ENCODE data around the gene LYPLA2. TPM values are rescaled to one million over a fixed set of nuclear protein-coding genes. Genes with fewer than 3 reads are reported as not detected.
"Not testable (repeated sequence)": the region's sequence is repeated elsewhere in the genome, so short reads cannot be mapped to it uniquely, and the experiment has no call there.

The LYPLA2 gene
- polyA plus RNA-seq, 1 donor = 75.7 TPM

DNA sequence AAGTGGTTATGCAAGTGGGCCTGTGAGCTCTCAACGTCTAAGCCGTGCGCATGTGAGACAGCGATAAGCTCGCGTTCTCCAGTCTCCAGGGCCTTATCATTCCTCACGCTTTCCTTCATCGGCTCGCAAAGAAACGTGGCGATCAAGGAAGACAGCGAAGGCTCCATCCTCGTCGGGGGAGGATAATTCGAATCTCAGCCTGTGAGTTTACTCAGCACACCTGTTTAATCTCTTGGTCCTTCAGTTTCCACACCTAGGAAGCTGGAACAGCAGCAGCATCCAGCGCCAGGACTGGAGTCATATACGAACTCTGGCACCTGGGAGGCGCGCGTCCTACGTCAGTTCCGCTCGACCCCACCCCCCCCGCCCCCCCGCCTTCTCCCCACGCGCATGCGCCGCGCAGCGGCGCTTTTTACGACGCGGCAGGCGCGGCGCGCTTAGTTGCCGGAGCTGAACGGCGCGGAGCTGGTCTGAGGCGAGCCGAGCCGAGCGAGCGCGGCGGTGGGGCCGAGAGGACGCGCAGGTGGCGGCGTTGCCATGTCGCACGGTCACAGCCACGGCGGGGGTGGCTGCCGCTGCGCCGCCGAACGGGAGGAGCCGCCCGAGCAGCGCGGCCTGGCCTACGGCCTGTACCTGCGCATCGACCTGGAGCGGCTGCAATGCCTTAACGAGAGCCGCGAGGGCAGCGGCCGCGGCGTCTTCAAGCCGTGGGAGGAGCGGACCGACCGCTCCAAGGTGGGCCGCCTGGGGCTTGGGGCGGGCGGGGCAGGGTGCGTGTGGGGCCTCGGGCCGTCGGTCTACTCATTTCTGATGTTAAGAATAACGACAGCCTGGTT lies 12.7 kb upstream of the LYPLA2 start, which contains the start of gene PITHD1:
TSS of gene PITHD1 (plus strand) at position 440 of the 836 bp plus-strand sequence. CDS start at position 538, 98 bp downstream.
- Histone ChIP-seq H3K9me3 (ENCODE audit: control insufficient read depth, low read depth, low read length) (no peaks in the 10 kb centered on the region), H3K4me1 (ENCODE audit: control insufficient read depth, insufficient read depth, low read length) (peaks cover 28% of the 10 kb centered on the region), H3K4me3 (ENCODE audit: low read length) (peak within 1 kb of the TSS; percentile 78), H3K36me3 (ENCODE audit: control insufficient read depth, insufficient read depth, low read length) (peaks cover 2% of the 10 kb centered on the region), H3K27me3 (ENCODE audit: control insufficient read depth, insufficient read depth, low read length) (no peaks in the 10 kb centered on the region), H3K27ac (ENCODE audit: low read length) (peak within 1 kb of the TSS; percentile 95)
- peak; percentile 85 to 97 for DNase-seq
- no CpG with 5 or more reads among the region's 91 CpGs for WGBS (ENCODE audit: insufficient coverage, low lambda C conversion rate)

DNA sequence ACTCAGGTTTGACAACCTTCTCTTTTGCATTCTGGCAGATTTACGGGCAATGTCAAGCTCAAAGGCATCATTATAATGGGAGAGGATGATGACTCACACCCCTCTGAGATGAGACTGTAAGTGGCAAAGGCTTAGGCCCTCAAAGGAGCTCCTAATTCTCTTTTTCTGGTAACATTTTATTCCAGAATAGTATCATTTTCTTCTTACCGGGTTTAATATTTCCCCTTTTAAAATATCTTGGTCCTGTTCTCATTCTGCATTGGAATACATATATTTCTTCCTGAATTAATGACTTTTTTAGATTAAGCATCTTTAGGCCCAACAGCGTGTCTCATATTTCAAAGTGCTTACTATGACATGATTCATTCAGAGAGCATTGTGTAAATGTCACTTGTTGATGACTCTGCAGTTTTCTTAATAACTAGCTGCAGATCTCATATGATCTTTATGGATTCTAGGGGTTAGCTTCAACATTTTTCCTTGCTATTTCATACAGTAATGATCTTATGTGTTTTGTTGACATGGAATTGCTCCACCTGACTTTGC lies 11.0 kb upstream of the LYPLA2 start:
- Histone ChIP-seq H3K9me3 (ENCODE audit: control insufficient read depth, low read depth, low read length) (no peaks in the 10 kb centered on the region), H3K27me3 (ENCODE audit: control insufficient read depth, insufficient read depth, low read length) (no peaks in the 10 kb centered on the region), H3K4me3 (ENCODE audit: low read length) (peak overlapping the region; percentile 78), H3K4me1 (ENCODE audit: control insufficient read depth, insufficient read depth, low read length) (peaks cover 13% of the 10 kb centered on the region), H3K36me3 (ENCODE audit: control insufficient read depth, insufficient read depth, low read length) (peaks cover 14% of the 10 kb centered on the region), H3K27ac (ENCODE audit: low read length) (peak overlapping the region; percentile 1)
- peak in 1 of 2 donors; percentile 53 for DNase-seq
- 80% methylated on average over 2 of the region's 3 CpGs for WGBS (ENCODE audit: insufficient coverage, low lambda C conversion rate)

DNA sequence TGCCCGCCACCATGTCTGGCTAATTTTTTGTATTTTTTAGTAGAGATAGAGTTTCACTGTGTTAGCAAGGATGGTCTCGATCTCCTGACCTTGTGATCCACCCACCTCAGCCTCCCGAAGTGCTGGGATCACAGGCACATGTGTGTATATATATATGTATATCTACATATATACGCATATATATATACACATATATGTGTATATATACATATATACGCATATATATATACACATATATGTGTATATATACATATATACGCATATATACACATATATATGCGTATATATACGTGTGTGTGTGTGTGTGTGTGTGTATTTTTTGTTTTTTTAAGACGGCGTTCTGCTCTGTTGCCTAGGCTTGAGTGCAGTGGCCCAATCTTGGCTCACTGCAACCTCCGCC lies 7.8 kb upstream of the LYPLA2 start:
- H3K9me3 ChIP-seq (ENCODE audit: control insufficient read depth, low read depth, low read length); H3K4me1 ChIP-seq (ENCODE audit: control insufficient read depth, insufficient read depth, low read length); H3K27ac ChIP-seq (ENCODE audit: low read length); DNase-seq; H3K4me3 ChIP-seq (ENCODE audit: low read length); H3K27me3 ChIP-seq (ENCODE audit: control insufficient read depth, insufficient read depth, low read length): not testable (repeated sequence)
- peaks cover 40% of the 10 kb centered on the region for H3K36me3 ChIP-seq (ENCODE audit: control insufficient read depth, insufficient read depth, low read length)
- WGBS (ENCODE audit: insufficient coverage, low lambda C conversion rate) = 100% methylated on average over 1 of the region's 11 CpGs

DNA sequence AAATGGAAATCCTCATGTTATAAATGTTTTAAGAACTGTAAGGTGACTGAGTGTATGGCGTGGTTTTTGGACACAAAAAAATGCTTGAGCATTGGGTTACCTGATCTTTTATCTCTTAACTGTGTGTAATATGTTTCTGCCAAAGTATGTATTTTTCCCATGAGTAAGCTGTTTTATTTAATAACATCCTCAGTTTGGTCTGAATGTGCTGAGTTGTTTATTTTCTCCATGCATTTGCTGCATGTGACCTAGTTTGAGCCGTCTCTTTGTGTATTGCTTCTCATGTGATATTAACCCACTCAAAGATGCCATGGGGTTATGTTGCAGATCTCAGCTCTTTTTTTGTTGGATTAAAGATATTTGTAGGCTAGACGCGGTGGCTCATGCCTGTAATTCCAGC lies 6.1 kb upstream of the LYPLA2 start:
- H3K27ac ChIP-seq (ENCODE audit: low read length) = no peak overlapping the region
- peaks cover 40% of the 10 kb centered on the region for H3K36me3 ChIP-seq (ENCODE audit: control insufficient read depth, insufficient read depth, low read length)
- H3K9me3 ChIP-seq (ENCODE audit: control insufficient read depth, low read depth, low read length) = no peaks in the 10 kb centered on the region
- no peaks in the 10 kb centered on the region for H3K27me3 ChIP-seq (ENCODE audit: control insufficient read depth, insufficient read depth, low read length)
- whole genome bisulfite sequencing (ENCODE audit: insufficient coverage, low lambda C conversion rate) = no CpG with 5 or more reads among the region's 4 CpGs
- no peak for DNase-seq
- H3K4me3 ChIP-seq (ENCODE audit: low read length) = no peak overlapping the region
- no peaks in the 10 kb centered on the region for H3K4me1 ChIP-seq (ENCODE audit: control insufficient read depth, insufficient read depth, low read length)

DNA sequence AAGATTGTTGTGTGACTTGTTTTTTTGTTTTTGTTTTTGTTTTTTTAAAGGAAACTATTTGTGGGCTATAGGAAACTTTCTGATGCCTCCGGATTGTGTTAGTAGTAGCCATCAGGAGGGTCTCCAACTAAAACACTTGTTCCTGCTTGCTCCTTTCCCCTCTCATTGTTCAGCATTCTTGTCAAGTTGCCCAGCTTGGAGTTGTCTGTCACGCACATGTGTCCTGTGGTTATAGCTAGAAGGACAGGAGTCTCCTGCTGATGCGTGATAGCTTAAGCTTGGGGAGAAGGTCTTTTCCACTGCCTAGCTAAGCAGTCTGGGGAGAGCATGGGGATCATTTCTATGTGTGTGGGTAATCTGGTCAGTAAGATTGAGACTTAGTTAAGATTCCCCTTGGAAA lies 3.2 kb upstream of the LYPLA2 start:
- DNase-seq = no peak
- no CpG with 5 or more reads among the region's 3 CpGs for WGBS (ENCODE audit: insufficient coverage, low lambda C conversion rate)
- H3K9me3 ChIP-seq (ENCODE audit: control insufficient read depth, low read depth, low read length) = no peaks in the 10 kb centered on the region
- no peak overlapping the region for H3K4me3 ChIP-seq (ENCODE audit: low read length)
- H3K27ac ChIP-seq (ENCODE audit: low read length) = no peak overlapping the region
- H3K36me3 ChIP-seq (ENCODE audit: control insufficient read depth, insufficient read depth, low read length) = peaks cover 38% of the 10 kb centered on the region
- H3K4me1 ChIP-seq (ENCODE audit: control insufficient read depth, insufficient read depth, low read length) = peaks cover 12% of the 10 kb centered on the region
- no peaks in the 10 kb centered on the region for H3K27me3 ChIP-seq (ENCODE audit: control insufficient read depth, insufficient read depth, low read length)

DNA sequence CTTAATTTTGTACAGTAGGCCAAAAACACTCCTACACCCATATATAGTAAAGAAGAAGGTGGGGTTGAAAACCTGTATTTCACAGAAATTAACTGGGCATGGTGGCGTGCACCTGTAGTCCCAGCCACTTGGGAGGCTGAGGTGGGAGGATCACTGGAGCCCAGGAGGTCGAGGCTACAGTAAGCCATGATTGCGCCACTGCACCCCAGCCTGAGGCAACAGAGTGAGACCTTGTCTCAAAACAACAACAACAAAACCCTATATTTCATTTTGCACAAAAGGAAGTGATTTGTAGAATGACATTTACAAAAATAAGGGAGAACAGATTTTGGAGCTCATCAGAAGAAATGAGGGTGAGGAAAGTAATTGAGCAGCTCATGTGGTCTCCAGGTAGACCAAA lies 2.2 kb upstream of the LYPLA2 start:
- no peak for DNase-seq
- Histone ChIP-seq H3K27me3 (ENCODE audit: control insufficient read depth, insufficient read depth, low read length) (no peaks in the 10 kb centered on the region), H3K36me3 (ENCODE audit: control insufficient read depth, insufficient read depth, low read length) (peaks cover 45% of the 10 kb centered on the region), H3K4me1 (ENCODE audit: control insufficient read depth, insufficient read depth, low read length) (peaks cover 22% of the 10 kb centered on the region), H3K27ac (ENCODE audit: low read length) (no peak overlapping the region), H3K9me3 (ENCODE audit: control insufficient read depth, low read depth, low read length) (no peaks in the 10 kb centered on the region), H3K4me3 (ENCODE audit: low read length) (no peak overlapping the region)
- no CpG with 5 or more reads among the region's 3 CpGs for WGBS (ENCODE audit: insufficient coverage, low lambda C conversion rate)

DNA sequence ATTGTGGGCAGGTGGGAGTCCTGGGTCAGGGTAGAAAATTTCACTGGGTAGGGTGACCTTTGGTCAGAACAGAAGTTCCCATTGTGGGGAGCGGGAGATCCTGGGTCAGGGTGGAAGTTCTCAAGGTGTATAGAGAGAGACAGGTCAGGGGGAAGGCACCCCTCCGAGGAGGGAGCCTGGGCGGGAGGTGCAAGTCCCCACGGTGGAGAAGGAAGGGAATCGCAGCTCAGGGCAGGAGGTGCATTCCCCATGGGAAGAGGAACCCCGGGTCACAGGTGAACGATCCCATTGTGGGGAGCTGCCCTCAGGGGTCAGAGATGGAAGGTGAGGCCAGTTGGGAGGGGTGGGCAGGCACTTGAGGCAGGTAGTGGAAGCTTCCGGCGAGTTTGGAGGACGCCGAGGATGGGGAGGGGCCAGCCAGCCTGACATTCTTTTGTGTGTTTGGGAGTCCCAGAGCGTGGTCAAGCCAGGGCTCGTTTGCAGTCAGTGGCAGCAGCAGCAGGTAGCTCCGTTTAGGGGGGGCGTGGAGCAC lies 637 bp downstream of the LYPLA2 start:
- Histone ChIP-seq H3K27me3 (ENCODE audit: control insufficient read depth, insufficient read depth, low read length) (no peaks in the 10 kb centered on the region), H3K27ac (ENCODE audit: low read length) (peak overlapping the region; percentile 32), H3K4me1 (ENCODE audit: control insufficient read depth, insufficient read depth, low read length) (peaks cover 37% of the 10 kb centered on the region), H3K9me3 (ENCODE audit: control insufficient read depth, low read depth, low read length) (no peaks in the 10 kb centered on the region), H3K4me3 (ENCODE audit: low read length) (peak overlapping the region; percentile 81), H3K36me3 (ENCODE audit: control insufficient read depth, insufficient read depth, low read length) (peaks cover 43% of the 10 kb centered on the region)
- no CpG with 5 or more reads among the region's 15 CpGs for WGBS (ENCODE audit: insufficient coverage, low lambda C conversion rate)
- peak in 1 of 2 donors; percentile 49 for DNase-seq

DNA sequence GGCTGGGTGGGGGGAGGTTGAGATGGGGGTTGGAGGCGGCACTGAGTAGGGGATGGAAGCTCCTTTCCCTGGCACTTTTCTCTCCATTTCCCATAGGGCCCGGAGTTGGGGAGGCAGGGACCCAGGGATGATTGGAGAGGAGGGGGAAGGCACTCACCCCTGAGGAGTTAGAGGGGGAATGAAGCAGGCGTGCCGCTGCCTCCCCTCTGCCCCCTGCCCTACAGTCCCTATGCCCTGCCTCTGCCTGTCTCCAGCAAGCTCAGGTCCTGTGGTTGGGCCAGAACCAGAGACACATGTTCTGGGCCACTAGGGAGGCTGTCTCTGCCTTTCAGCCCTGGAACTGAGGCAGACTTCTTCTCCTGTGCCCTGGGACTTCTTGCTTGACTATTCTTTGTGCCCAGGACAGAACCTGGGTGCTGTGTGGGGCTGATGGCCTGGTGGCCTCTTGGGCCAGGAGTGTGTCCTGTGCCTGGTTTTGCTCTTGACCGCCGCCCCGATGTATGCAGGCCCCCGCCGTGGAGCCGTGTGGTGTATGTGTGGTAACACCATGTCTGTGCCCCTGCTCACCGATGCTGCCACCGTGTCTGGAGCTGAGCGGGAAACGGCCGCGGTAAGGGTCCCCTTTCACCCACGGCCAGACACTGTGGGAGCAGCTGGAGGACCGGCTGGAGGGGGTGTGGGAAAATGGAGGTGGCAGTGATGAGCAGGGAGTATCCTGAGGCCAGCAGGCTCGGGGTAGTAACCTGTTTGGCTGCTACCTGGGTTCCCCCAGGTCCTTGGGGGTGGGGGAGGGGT lies 1.4 kb downstream of the LYPLA2 start:
- Histone ChIP-seq H3K27ac (ENCODE audit: low read length) (no peak overlapping the region), H3K4me1 (ENCODE audit: control insufficient read depth, insufficient read depth, low read length) (peaks cover 45% of the 10 kb centered on the region), H3K36me3 (ENCODE audit: control insufficient read depth, insufficient read depth, low read length) (peaks cover 44% of the 10 kb centered on the region), H3K27me3 (ENCODE audit: control insufficient read depth, insufficient read depth, low read length) (no peaks in the 10 kb centered on the region), H3K9me3 (ENCODE audit: control insufficient read depth, low read depth, low read length) (no peaks in the 10 kb centered on the region), H3K4me3 (ENCODE audit: low read length) (peak overlapping the region; percentile 81)
- no CpG with 5 or more reads among the region's 19 CpGs for WGBS (ENCODE audit: insufficient coverage, low lambda C conversion rate)
- DNase-seq = no peak

DNA sequence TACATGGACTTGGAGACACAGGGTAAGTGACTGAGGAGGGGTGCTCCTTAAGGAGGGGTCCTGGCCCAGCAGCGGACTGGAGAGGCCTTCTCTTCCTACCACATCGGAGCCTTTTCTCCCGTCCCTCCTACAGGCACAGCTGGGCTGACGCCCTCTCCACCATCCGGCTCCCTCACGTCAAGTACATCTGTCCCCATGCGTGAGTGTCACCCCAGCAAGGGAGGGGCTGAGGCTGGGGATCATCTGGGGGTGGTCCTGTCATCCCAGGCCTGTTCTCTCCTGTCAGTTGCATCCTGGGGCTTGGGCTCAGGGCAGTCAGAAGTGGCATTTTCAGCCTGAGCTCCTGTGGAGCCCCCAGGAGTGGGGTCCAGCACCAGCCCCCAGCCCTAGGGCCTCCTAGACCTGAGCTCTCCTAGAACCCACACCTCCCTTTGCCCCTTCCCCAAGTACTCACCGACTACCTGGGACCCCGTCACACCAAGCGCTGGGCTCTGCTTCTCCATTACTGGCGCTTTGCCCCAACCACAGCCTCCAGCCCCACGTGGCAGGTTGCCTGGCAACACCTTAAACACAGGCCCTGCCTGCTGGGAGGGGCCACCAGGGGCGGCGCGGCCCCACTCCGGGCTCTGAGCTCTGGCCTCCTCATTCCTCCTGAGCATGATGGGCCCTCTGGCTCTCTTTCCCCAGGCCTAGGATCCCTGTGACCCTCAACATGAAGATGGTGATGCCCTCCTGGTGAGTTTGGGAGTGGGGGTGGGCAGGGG lies 2.3 kb downstream of the LYPLA2 start:
- Histone ChIP-seq H3K9me3 (ENCODE audit: control insufficient read depth, low read depth, low read length) (no peaks in the 10 kb centered on the region), H3K36me3 (ENCODE audit: control insufficient read depth, insufficient read depth, low read length) (peaks cover 45% of the 10 kb centered on the region), H3K27ac (ENCODE audit: low read length) (peak overlapping the region; percentile 26), H3K4me3 (ENCODE audit: low read length) (no peak overlapping the region), H3K4me1 (ENCODE audit: control insufficient read depth, insufficient read depth, low read length) (peaks cover 52% of the 10 kb centered on the region), H3K27me3 (ENCODE audit: control insufficient read depth, insufficient read depth, low read length) (no peaks in the 10 kb centered on the region)
- WGBS (ENCODE audit: insufficient coverage, low lambda C conversion rate) = no CpG with 5 or more reads among the region's 16 CpGs
- DNase-seq = peak; percentile 70 to 82
